Measurements from ENCODE around the gene ACADS. TPM values are rescaled to one million over a fixed set of nuclear protein-coding genes. Genes with fewer than 3 reads are reported as not detected.

Gene ACADS
- polyA plus RNA-seq, 1 donor from 2014 or later: 3.6 TPM

DNA sequence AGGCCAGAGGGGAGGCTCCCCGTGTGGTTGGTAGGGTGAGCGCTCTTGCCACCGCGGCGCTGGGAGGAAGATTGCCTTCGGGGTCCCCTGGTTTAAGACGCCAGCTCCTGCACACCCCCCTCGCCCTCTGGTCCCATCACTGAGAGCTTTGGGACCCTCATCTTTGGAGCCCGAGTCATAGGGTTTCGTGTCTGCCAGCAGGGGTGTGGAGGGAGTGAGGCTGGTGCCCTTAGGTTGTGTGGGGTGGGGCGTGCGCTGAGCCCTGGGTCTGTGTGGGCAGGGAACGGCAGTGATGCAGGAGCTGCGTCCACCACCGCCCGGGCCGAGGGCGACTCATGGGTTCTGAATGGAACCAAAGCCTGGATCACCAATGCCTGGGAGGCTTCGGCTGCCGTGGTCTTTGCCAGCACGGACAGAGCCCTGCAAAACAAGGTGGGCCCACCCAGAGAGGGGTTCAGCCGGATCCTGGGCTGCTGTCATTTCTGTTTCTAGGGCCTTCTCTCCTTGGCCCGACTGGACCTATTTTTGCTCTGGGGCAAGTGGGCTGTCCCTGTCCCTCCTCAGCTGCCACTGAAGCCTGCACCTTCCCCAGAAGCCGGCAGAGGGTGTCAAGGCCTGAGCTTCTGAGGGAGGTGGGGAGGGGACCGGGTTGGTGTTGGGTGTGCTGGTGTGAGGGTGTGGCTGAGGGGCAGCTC is 12.1 kb downstream of the ACADS start:
- no peak overlapping the region for H2AFZ ChIP-seq (ENCODE audit: low read depth, low read length)

More for the DNA sequence above, 12.1 kb downstream of the ACADS start:
- H3K36me3 ChIP-seq (ENCODE audit: insufficient read depth, low read length): no peaks in the 10 kb centered on the region
- H3K9me3 ChIP-seq (ENCODE audit: low read length): no peaks in the 10 kb centered on the region
- no peak overlapping the region for H3K27ac ChIP-seq (ENCODE audit: low read length)
- H3K79me2 ChIP-seq (replicated peaks; ENCODE audit: insufficient read depth, low read length): no peaks in the 10 kb centered on the region
- no peaks in the 10 kb centered on the region for H3K27me3 ChIP-seq (ENCODE audit: insufficient read depth, low read depth, low read length)
- no peak overlapping the region for H3K4me2 ChIP-seq (ENCODE audit: low read length)
- no peak overlapping the region for H3K4me3 ChIP-seq (ENCODE audit: low read length)
- TF ChIP-seq EP300 (conservative IDR thresholded peaks at IDR 0.05; ENCODE audit: poor library complexity, severe bottlenecking) (no peak), TAF1 (IDR thresholded peaks at IDR 0.05; ENCODE audit: low read depth) (no peak), SMC3 (conservative IDR thresholded peaks at IDR 0.05; ENCODE audit: poor library complexity) (no peak), RAD21 (conservative IDR thresholded peaks at IDR 0.05) (no peak), POLR2AphosphoS5 (IDR thresholded peaks at IDR 0.05) (no peak), MXI1 (conservative IDR thresholded peaks at IDR 0.05; ENCODE audit: poor library complexity, severe bottlenecking) (no peak), CTCF (IDR thresholded peaks at IDR 0.05; ENCODE audit: poor library complexity, severe bottlenecking) (no peak), REST (IDR thresholded peaks at IDR 0.05; ENCODE audit: borderline replicate concordance) (no peak), EZH2 (IDR thresholded peaks at IDR 0.05; ENCODE audit: borderline replicate concordance, insufficient read depth, low read length, poor library complexity, severe bottlenecking) (no peak)
- no peaks in the 10 kb centered on the region for H3F3A ChIP-seq (ENCODE audit: insufficient read depth, low read length, poor library complexity, severe bottlenecking)
- no peaks in the 10 kb centered on the region for H4K20me1 ChIP-seq (ENCODE audit: insufficient read depth)
- no peaks in the 10 kb centered on the region for H3K9me2 ChIP-seq (ENCODE audit: insufficient read depth, low read length)
- H3K9ac ChIP-seq (ENCODE audit: low read length): no peak overlapping the region

Data from neural cell (in vitro differentiated cells).